Immature natural killer cell (primary cell): ENCODE data around the gene ASB11. TPM values are rescaled to one million over a fixed set of nuclear protein-coding genes. Genes with fewer than 3 reads are reported as not detected.
"Not testable (repeated sequence)": the region's sequence is repeated elsewhere in the genome, so short reads cannot be mapped to it uniquely, and the experiment has no call there.

Experiments used
- DNase-seq, 3 donors: peaks; one replicate each; pipeline ENCODE4 v3.0.0; 2022; ENCODE audit warnings: mixed read lengths in 1 of 3
- H3K27ac Mint-ChIP-seq, 6 donors: one replicate each; pipeline ENCODE4 v1.8.0; 2020; ENCODE audit warnings: mixed read lengths in 6 of 6, mild to moderate bottlenecking in 5 of 6, inconsistent platforms in 4 of 6, moderate library complexity in 3 of 6
- H3K27me3 Mint-ChIP-seq, 3 donors: one replicate each; pipeline ENCODE4 v1.8.0; 2020 to 2021; ENCODE audit warnings: low read depth in 3 of 3, mild to moderate bottlenecking in 3 of 3, mixed read lengths in 3 of 3, moderate library complexity in 3 of 3, inconsistent platforms in 1 of 3
- H3K36me3 Mint-ChIP-seq, 3 donors: one replicate each; pipeline ENCODE4 v1.8.0; 2020; ENCODE audit warnings: mixed read lengths in 3 of 3, inconsistent platforms in 2 of 3, mild to moderate bottlenecking in 2 of 3
- H3K4me1 Mint-ChIP-seq, 2 donors: one replicate each; pipeline ENCODE4 v1.8.0; 2020; ENCODE audit warnings: inconsistent platforms in 2 of 2, mild to moderate bottlenecking in 2 of 2, mixed read lengths in 2 of 2, moderate library complexity in 1 of 2
- H3K4me3 Mint-ChIP-seq, 5 donors: one replicate each; pipeline ENCODE4 v1.8.0; 2020; ENCODE audit warnings: mild to moderate bottlenecking in 5 of 5, mixed read lengths in 5 of 5, inconsistent platforms in 3 of 5, moderate library complexity in 3 of 5
- H3K9me3 Mint-ChIP-seq, 6 donors: one replicate each; pipeline ENCODE4 v1.8.0; 2020; ENCODE audit warnings: mild to moderate bottlenecking in 6 of 6, mixed read lengths in 6 of 6, inconsistent platforms in 4 of 6, moderate library complexity in 3 of 6
- polyA plus RNA-seq, 3 donors: library from polyadenylated mRNA; unstranded; fragments of 300-500 nt; fragmentation: Illumina TruSeq; gene quantifications; one replicate each; pipeline ENCODE4 v1.2.3, GENCODE V29; 2021

The ASB11 gene
- polyA plus RNA-seq, 3 donors from 2014 or later: not detected

DNA sequence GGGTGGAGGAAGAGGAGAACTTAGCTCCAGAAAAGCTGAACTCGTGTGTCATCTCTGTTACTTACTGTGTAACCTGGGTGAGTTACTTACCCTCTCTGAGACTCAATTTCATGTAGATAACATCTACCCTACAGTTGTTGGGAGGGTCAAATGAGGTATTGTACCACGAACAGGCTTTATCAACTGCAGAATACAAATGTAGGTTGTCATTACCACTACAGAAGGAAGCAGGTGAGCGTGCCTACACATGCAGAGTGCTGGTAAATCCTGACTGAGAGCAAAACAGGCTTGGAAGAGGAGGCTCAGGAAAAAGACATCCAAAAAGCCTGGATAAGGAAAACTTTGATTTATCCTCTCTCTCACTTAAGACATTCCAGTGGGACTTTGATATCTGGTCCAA is 12.7 kb upstream of the ASB11 start:
- DNase-seq: no peak
- Mint-ChIP-seq H3K4me3 (no peak overlapping the region), H3K9me3 (no peaks in the 10 kb centered on the region), H3K36me3 (no peaks in the 10 kb centered on the region), H3K27ac (no peak overlapping the region), H3K27me3 (peaks cover 0 to 3% (median 3%) of the 10 kb centered on the region in 3 donors), H3K4me1 (no peaks in the 10 kb centered on the region)

DNA sequence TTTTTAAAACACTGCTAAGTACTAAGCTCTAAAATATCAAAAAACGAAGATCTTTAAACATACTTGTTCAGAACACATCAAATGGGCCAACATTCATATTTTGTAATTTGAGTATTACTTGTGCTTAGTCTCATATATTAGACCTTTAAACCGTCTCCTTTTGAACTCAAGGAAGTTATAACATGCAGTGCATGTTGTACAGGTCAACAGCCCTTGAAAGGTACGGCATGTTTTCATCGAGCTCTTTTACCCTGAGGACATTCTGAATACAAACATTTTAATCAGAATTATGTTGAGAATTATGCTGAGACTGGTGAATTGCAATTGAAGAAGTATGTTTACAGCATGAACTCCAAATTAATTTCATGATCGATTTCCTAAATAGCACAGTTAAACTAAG is 7.0 kb upstream of the ASB11 start:
- peaks cover 0 to 3% (median 0%) of the 10 kb centered on the region in 3 donors for H3K27me3 Mint-ChIP-seq
- no peaks in the 10 kb centered on the region for H3K4me1 Mint-ChIP-seq
- no peak overlapping the region for H3K27ac Mint-ChIP-seq
- DNase-seq: no peak
- H3K9me3 Mint-ChIP-seq: no peaks in the 10 kb centered on the region
- H3K4me3 Mint-ChIP-seq: no peak overlapping the region
- H3K36me3 Mint-ChIP-seq: peaks cover 3 to 14% (median 9%) of the 10 kb centered on the region in 3 donors

DNA sequence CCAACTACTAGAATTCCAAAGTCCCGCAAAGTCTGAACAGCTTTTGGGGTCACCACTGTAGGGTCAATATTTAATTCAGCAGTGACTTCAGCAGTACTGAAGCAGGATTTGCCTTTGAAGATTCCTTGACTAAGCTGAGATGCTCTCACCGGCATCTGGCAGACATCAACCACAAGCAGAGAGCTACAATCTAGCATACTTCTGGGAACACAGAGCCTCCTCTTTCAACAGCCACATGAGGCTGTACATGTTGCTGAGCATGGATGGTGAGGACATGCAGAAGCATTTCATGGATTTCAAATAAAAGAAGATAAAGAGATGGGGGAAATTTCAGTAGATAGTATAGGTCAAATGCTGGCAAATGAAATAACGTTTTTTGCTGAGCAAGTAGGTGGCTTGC is 6.6 kb upstream of the ASB11 start:
- Mint-ChIP-seq H3K4me3 (no peak overlapping the region), H3K27me3 (peaks cover 0 to 3% (median 0%) of the 10 kb centered on the region in 3 donors), H3K27ac (no peak overlapping the region), H3K9me3 (no peaks in the 10 kb centered on the region), H3K4me1 (no peaks in the 10 kb centered on the region), H3K36me3 (peaks cover 3 to 14% (median 9%) of the 10 kb centered on the region in 3 donors)
- no peak for DNase-seq

- Mint-ChIP-seq H3K9me3 (no peaks in the 10 kb centered on the region), H3K4me3 (no peak overlapping the region), H3K4me1 (no peaks in the 10 kb centered on the region), H3K36me3 (peaks cover 3 to 14% (median 9%) of the 10 kb centered on the region in 3 donors), H3K27me3 (peaks cover 0 to 3% (median 0%) of the 10 kb centered on the region in 3 donors), H3K27ac (no peak overlapping the region)
- DNase-seq: no peak
Measured at GRCh38 chrX:15321447-15321846, 6.0 kb upstream of the ASB11 start.

DNA sequence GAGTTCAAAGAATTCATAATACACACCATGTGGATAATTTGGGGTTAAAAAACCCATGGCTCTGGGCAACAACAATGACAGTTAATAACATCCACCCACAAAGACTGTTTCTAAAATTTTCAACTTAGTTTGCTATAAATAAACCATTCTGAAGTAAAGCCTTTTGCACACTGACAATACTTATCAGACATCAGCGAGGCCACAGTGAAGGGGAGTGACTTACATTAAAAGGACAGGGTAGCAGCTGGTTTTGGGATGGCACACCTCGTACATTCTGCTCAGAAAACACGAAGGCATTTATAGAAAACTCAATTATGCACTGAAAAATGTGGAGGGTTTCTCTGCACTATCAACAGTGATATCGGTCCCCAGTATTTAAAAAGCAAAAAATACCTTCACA is 4.9 kb upstream of the ASB11 start:
- H3K4me1 Mint-ChIP-seq: no peaks in the 10 kb centered on the region
- H3K27ac Mint-ChIP-seq: no peak overlapping the region
- DNase-seq: no peak
- H3K4me3 Mint-ChIP-seq: no peak overlapping the region
- peaks cover 0 to 3% (median 0%) of the 10 kb centered on the region in 3 donors for H3K27me3 Mint-ChIP-seq
- peaks cover 3 to 14% (median 9%) of the 10 kb centered on the region in 3 donors for H3K36me3 Mint-ChIP-seq
- no peaks in the 10 kb centered on the region for H3K9me3 Mint-ChIP-seq

DNA sequence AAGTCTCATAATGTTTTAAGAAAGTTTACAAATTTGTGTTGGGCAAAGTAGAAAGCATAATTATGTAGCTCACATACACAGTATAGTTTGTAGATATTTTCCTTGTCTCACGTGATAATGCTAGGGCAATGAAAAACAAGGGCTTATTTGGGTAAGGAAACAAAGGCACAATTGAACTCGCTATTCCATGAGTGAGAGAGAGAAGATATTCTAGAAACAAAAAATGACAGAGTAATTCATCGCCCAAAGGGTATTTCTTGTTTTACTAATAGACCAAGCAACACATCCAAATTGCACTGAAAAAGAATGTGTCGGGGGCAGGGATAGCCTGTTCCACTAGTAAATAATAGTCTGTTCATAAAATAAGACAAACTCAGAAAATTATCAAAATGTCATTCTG is 3.6 kb upstream of the ASB11 start:
- H3K4me1 Mint-ChIP-seq: no peaks in the 10 kb centered on the region
- DNase-seq: no peak
- peaks cover 3 to 14% (median 9%) of the 10 kb centered on the region in 3 donors for H3K36me3 Mint-ChIP-seq
- H3K27ac Mint-ChIP-seq: no peak overlapping the region
- H3K9me3 Mint-ChIP-seq: no peaks in the 10 kb centered on the region
- peaks cover 0 to 3% (median 0%) of the 10 kb centered on the region in 3 donors for H3K27me3 Mint-ChIP-seq
- H3K4me3 Mint-ChIP-seq: no peak overlapping the region

GRCh38 chrX:15314472-15314871 is 968 bp downstream of the ASB11 start:
- H3K4me1 Mint-ChIP-seq: no peaks in the 10 kb centered on the region
- no peak for DNase-seq
- H3K36me3 Mint-ChIP-seq: peaks cover 3 to 6% (median 5%) of the 10 kb centered on the region in 3 donors
- H3K4me3 Mint-ChIP-seq: no peak overlapping the region
- no peaks in the 10 kb centered on the region for H3K9me3 Mint-ChIP-seq
- peaks cover 0 to 5% (median 0%) of the 10 kb centered on the region in 3 donors for H3K27me3 Mint-ChIP-seq
- no peak overlapping the region for H3K27ac Mint-ChIP-seq

DNA sequence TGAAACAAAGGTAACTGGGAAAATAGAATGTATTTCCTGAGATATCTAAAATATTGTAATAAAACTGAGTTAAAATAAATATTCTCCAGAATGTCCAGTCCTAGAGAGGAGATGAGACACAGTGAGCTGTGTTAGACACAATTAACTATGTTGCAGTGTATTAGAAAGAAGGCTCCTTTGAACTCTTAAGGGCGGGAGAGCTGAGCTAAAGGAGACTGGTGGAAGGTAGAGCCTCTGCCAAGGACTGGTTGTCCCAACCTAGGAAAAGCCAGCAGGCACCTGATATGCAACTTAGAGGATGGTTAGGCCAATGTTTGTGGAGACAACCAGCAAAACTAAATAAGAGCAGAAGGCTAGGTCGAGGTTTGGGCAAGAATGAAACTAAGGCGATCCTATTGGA is 4.3 kb downstream of the ASB11 start:
- H3K4me3 Mint-ChIP-seq: no peak overlapping the region
- no peaks in the 10 kb centered on the region for H3K36me3 Mint-ChIP-seq
- DNase-seq: no peak
- H3K4me1 Mint-ChIP-seq: no peaks in the 10 kb centered on the region
- H3K9me3 Mint-ChIP-seq: no peaks in the 10 kb centered on the region
- no peak overlapping the region for H3K27ac Mint-ChIP-seq
- H3K27me3 Mint-ChIP-seq: peaks cover 0 to 7% (median 0%) of the 10 kb centered on the region in 3 donors

GRCh38 chrX:15310117-15310516 is 5.3 kb downstream of the ASB11 start:
- Mint-ChIP-seq H3K27me3 (peaks cover 0 to 7% (median 0%) of the 10 kb centered on the region in 3 donors), H3K27ac (no peak overlapping the region), H3K4me1 (no peaks in the 10 kb centered on the region), H3K9me3 (no peaks in the 10 kb centered on the region), H3K36me3 (no peaks in the 10 kb centered on the region), H3K4me3 (no peak overlapping the region)
- no peak for DNase-seq

DNA sequence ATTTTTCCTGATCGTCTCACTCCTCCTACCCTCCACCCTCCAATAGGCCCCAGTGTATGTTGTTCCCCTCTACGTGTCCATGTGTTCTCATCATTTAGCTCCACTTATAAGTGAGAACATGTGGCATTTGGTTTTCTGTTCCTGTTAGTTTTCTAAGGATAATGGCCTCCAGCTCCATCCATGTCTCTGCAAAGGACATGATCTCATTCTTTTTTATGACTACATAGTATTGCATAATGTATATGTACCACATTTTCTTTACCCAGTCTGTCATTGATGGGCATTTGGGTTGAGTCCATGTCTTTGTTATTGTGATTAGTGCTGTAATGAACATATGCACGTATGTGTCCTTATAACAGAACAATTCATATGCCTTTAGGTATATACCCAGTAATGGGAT is 9.5 kb downstream of the ASB11 start:
- H3K36me3 Mint-ChIP-seq, H3K27ac Mint-ChIP-seq, H3K4me1 Mint-ChIP-seq, DNase-seq, H3K27me3 Mint-ChIP-seq, H3K9me3 Mint-ChIP-seq, H3K4me3 Mint-ChIP-seq: not testable (repeated sequence)

GRCh38 chrX:15301924-15302323 is 13.5 kb downstream of the ASB11 start:
- Mint-ChIP-seq H3K9me3 (no peaks in the 10 kb centered on the region), H3K36me3 (no peaks in the 10 kb centered on the region), H3K27ac (peak overlapping the region in 1 of 6 donors; percentile 32), H3K27me3 (peaks cover 0 to 5% (median 3%) of the 10 kb centered on the region in 3 donors), H3K4me1 (no peaks in the 10 kb centered on the region), H3K4me3 (no peak overlapping the region)
- DNase-seq: no peak

DNA sequence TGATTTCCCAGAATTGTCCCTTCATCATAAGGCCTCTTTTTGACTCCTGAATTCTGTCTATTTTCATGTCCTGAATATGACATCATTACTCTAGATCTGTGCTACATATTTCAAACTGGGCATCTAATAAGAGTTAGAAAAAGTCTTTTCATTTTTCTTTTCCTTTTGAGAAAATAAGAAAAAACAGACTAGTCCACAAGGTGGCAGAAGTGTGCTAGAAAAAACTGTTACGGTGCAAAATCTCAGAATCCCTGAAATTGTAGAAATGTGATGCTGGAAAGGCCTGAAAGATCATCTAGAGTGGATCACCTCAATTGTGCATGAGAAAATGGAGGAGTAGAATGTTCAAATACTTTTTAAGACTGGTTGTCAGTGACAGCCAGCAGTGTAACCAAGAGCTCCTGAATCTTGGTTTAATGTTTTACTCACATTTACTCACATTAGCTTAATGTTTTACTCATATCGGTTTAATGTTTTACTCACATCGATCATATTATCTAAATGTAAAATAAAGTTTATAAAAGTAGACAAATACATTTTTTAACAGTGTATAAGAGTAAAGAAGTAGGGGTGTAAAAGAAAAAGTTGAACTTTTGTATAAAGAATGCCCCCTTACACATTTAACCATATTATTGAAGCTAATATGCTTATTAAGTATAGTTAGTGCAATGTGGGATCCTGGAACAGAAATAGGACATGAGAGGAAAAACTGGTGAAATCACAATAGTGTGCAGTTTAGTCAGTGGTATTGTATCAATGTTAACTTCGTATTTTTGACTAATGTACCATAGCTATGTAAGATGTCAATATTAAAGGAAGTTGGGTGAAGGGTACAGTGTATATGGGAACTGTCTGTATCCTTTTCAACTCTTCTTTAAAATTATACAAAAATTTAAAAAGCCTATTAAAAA is 15.2 kb downstream of the ASB11 start:
- Mint-ChIP-seq H3K4me1 (no peaks in the 10 kb centered on the region), H3K4me3 (no peak overlapping the region), H3K27ac (no peak overlapping the region), H3K9me3 (no peaks in the 10 kb centered on the region), H3K36me3 (no peaks in the 10 kb centered on the region), H3K27me3 (peaks cover 0 to 9% (median 3%) of the 10 kb centered on the region in 3 donors)
- peak in 1 of 3 donors; percentile 5 for DNase-seq

DNA sequence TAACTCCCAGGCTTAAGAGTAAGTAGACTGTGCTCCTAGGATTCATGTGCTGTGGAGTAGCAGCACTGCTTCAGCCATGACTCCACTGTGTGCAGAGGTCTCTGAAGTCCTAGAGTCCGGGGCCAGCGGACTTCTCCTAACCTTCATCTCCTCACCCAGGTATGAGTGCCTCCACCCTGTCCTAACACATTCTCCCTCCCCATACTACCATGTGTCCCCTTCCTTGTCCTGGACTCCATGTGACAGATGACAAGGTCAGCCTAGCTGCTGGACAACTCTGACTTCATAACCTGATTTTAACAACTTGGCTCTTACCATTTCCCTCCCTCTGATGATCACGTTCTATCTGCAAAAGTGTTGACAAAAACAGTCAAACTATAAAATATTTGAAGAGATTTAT is 16.7 kb downstream of the ASB11 start:
- Mint-ChIP-seq H3K4me3 (no peak overlapping the region), H3K27me3 (peaks cover 0 to 9% (median 6%) of the 10 kb centered on the region in 3 donors), H3K9me3 (no peaks in the 10 kb centered on the region), H3K27ac (no peak overlapping the region), H3K4me1 (no peaks in the 10 kb centered on the region), H3K36me3 (no peaks in the 10 kb centered on the region)
- DNase-seq: no peak

GRCh38 chrX:15298201-15298600 is 17.2 kb downstream of the ASB11 start:
- H3K4me3 Mint-ChIP-seq: no peak overlapping the region
- no peak overlapping the region for H3K27ac Mint-ChIP-seq
- no peaks in the 10 kb centered on the region for H3K9me3 Mint-ChIP-seq
- DNase-seq: no peak
- no peaks in the 10 kb centered on the region for H3K4me1 Mint-ChIP-seq
- H3K36me3 Mint-ChIP-seq: no peaks in the 10 kb centered on the region
- peaks cover 0 to 9% (median 6%) of the 10 kb centered on the region in 3 donors for H3K27me3 Mint-ChIP-seq

- Mint-ChIP-seq H3K4me1 (no peaks in the 10 kb centered on the region), H3K27ac (no peak overlapping the region), H3K27me3 (peaks cover 0 to 7% (median 4%) of the 10 kb centered on the region in 3 donors), H3K9me3 (no peaks in the 10 kb centered on the region), H3K4me3 (no peak overlapping the region), H3K36me3 (no peaks in the 10 kb centered on the region)
- no peak for DNase-seq
Measured at GRCh38 chrX:15293451-15293850, 22.0 kb downstream of the ASB11 start.
